ENCODE measurements around the gene SLC2A13. TPM values are rescaled to one million over a fixed set of nuclear protein-coding genes. Genes with fewer than 3 reads are reported as not detected.
"Not testable (repeated sequence)": the region's sequence is repeated elsewhere in the genome, so short reads cannot be mapped to it uniquely, and the experiment has no call there.

Gene SLC2A13
- total RNA-seq, 6 donors from 2014 or later, result 9.9 to 25.9 (median 16.0) TPM

DNA sequence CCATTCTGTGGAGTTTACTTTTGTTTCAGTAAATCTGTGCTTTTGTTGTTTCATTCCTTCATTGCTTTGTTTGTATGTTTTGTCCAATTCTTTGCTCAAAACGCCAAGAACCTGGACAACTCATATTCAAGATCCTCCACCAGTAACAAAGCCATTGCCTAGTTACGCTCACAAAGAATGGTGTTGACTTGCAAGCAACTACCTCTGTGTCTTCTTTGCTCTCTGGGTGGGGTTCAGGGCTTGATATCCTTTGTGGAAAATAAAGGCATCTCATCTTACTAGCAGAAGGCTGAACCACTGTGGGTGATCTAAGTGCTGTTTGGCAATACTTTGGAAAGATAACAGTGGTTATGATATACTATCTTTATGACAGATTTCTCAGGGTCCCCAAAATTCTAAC is 252.9 kb downstream of the SLC2A13 start:
- WGBS, 2 donors, result 92 to 100% methylated on average over 2 of the region's 2 CpGs
- no peaks in the 10 kb centered on the region for H3K9me3 ChIP-seq

DNA sequence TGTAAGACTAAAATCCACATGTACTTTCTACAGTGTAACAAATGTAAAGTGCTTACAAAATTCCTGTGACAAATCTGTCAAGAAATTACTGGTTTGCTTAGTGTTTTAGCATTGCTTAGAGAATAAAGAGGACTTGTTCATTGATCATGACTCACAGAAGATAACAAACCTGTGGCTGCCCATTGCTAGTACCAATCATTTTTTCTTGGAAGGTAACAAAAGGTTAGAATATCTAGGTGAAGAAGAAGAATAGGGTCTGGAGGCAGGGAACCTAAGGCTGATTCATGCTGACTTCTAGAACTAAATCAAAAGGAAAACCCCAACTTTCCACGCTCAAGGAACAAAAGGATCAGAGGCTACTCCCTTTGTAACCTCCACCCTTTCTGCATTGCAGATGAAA is 253.5 kb downstream of the SLC2A13 start:
- no peak for ATAC-seq (ENCODE audit: low FRiP score in 2 of 2)
- Histone ChIP-seq H3K27me3 (no peaks in the 10 kb centered on the region), H3K9me3 (no peaks in the 10 kb centered on the region), H3K36me3 (no peaks in the 10 kb centered on the region), H3K4me1 (no peaks in the 10 kb centered on the region), H3K4me3 (no peak overlapping the region), H3K27ac (no peak overlapping the region)
- TF ChIP-seq CTCF (IDR thresholded peaks at IDR 0.05) (no peak), POLR2A (IDR thresholded peaks at IDR 0.05) (no peak), EP300 (IDR thresholded peaks at IDR 0.05) (no peak), POLR2AphosphoS5 (IDR thresholded peaks at IDR 0.05) (no peak)
- 96 to 100% methylated on average over 1 of the region's 1 CpG for WGBS, 2 donors
- DNase-seq, result no peak

More for the DNA sequence above, 252.9 kb downstream of the SLC2A13 start:
- ATAC-seq (ENCODE audit: low FRiP score in 2 of 2) (no peak), DNase-seq (no peak)
- no peak overlapping the region for H3K4me3 ChIP-seq
- H3K27ac ChIP-seq, result no peak overlapping the region
- H3K4me1 ChIP-seq, result no peaks in the 10 kb centered on the region
- no peaks in the 10 kb centered on the region for H3K36me3 ChIP-seq
- no peaks in the 10 kb centered on the region for H3K27me3 ChIP-seq
- TF ChIP-seq POLR2AphosphoS5 (IDR thresholded peaks at IDR 0.05), result no peak

DNA sequence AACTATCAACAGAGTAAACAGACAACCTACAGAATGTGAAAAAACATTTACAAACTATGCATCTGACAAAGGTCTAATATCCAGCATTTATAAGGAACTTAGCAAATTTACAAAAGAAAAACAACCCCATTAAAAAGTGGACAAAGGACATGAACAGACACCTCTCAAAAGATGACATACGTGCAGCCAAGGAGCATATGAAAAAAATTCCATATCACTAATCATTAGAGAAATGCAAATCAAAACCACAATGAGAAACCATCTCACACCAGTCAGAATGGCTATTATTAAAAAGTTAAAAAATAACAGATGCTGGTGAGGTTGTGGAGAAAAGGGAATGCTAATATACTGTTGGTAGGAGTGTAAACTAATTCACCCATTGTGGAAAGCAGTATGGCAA is 257.7 kb downstream of the SLC2A13 start:
- 80 to 100% methylated on average over 1 of the region's 1 CpG for WGBS, 2 donors
- H3K27me3 ChIP-seq; H3K36me3 ChIP-seq; H3K9me3 ChIP-seq; DNase-seq; ATAC-seq (ENCODE audit: low FRiP score in 2 of 2); H3K27ac ChIP-seq; H3K4me1 ChIP-seq; H3K4me3 ChIP-seq: not testable (repeated sequence)

DNA sequence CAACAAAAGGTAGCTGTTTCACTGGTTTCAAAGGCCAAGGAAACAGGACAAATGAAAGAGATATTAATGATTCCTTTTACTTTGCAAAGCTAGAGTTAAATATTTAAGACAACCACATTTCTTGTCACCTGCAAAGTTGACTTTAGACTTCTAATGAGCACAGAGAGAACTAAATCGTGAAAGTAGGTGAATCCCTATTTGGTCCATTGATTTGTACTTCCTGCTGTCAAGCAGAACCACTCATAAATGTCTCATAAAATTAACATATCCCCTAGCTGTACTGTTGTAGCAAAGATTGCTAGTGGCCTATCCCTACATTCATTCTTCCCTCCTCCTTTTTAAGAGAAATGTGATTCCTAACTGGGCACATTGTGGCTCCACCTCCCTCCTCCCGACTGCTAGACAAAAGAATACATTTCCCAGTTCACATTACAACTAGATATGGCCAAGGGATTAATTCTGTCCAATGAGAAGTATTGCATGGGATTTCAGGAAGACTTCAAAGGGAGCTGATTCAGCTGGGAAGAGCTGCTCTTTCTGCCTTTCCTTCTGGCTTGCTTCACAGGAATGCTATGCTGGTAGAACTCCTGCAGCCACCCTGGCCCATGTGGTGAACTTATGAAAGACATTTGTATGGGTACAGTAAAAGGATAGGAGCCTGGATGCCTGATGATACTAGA is 258.8 kb downstream of the SLC2A13 start:
- ATAC-seq (ENCODE audit: low FRiP score in 2 of 2) (no peak), DNase-seq (no peak)
- Histone ChIP-seq H3K27me3 (no peaks in the 10 kb centered on the region), H3K4me3 (no peak overlapping the region), H3K4me1 (no peaks in the 10 kb centered on the region), H3K36me3 (no peaks in the 10 kb centered on the region), H3K27ac (no peak overlapping the region), H3K9me3 (no peaks in the 10 kb centered on the region)
- WGBS, 2 donors, result 76 to 77% methylated on average over 2 of the region's 2 CpGs
- no peak for TF ChIP-seq CTCF (IDR thresholded peaks at IDR 0.05)
- no peak for TF ChIP-seq POLR2A (IDR thresholded peaks at IDR 0.05)
- TF ChIP-seq POLR2AphosphoS5 (IDR thresholded peaks at IDR 0.05), result no peak

- 77 to 90% methylated on average over 2 of the region's 2 CpGs for WGBS, 2 donors
- no peak overlapping the region for H3K27ac ChIP-seq
- TF ChIP-seq POLR2AphosphoS5 (IDR thresholded peaks at IDR 0.05) (no peak), CTCF (IDR thresholded peaks at IDR 0.05) (no peak), POLR2A (IDR thresholded peaks at IDR 0.05) (no peak), EP300 (IDR thresholded peaks at IDR 0.05) (no peak)
- no peaks in the 10 kb centered on the region for H3K36me3 ChIP-seq
- H3K4me1 ChIP-seq, result no peaks in the 10 kb centered on the region
- no peaks in the 10 kb centered on the region for H3K27me3 ChIP-seq
- no peak overlapping the region for H3K4me3 ChIP-seq
- ATAC-seq (ENCODE audit: low FRiP score in 2 of 2), result no peak
- DNase-seq, result no peak
- no peaks in the 10 kb centered on the region for H3K9me3 ChIP-seq
Observed at GRCh38 chr12:39846304-39846703, 259.6 kb downstream of the SLC2A13 start.

GRCh38 chr12:39840422-39840821 is 265.5 kb downstream of the SLC2A13 start:
- DNase-seq (no peak), ATAC-seq (ENCODE audit: low FRiP score in 2 of 2) (no peak)
- Histone ChIP-seq H3K4me3 (no peak overlapping the region), H3K9me3 (no peaks in the 10 kb centered on the region), H3K27ac (no peak overlapping the region), H3K36me3 (no peaks in the 10 kb centered on the region), H3K27me3 (no peaks in the 10 kb centered on the region), H3K4me1 (no peaks in the 10 kb centered on the region)
- WGBS, 2 donors, result 84 to 85% methylated on average over 2 of the region's 2 CpGs
- TF ChIP-seq CTCF (IDR thresholded peaks at IDR 0.05) (no peak), EP300 (IDR thresholded peaks at IDR 0.05) (no peak), POLR2A (IDR thresholded peaks at IDR 0.05) (no peak), POLR2AphosphoS5 (IDR thresholded peaks at IDR 0.05) (no peak)

Data from upper lobe of left lung (tissue), 6 donors.